ENCODE data around the gene SLX4IP. TPM values are rescaled to one million over a fixed set of nuclear protein-coding genes. Genes with fewer than 3 reads are reported as not detected.

The SLX4IP gene
- total and polyA plus RNA-seq, 2 of the 13 experiments (the other 11 are each of a cell fraction or from before 2014, with no cell fraction given) = 3.6 to 7.3 TPM

DNA sequence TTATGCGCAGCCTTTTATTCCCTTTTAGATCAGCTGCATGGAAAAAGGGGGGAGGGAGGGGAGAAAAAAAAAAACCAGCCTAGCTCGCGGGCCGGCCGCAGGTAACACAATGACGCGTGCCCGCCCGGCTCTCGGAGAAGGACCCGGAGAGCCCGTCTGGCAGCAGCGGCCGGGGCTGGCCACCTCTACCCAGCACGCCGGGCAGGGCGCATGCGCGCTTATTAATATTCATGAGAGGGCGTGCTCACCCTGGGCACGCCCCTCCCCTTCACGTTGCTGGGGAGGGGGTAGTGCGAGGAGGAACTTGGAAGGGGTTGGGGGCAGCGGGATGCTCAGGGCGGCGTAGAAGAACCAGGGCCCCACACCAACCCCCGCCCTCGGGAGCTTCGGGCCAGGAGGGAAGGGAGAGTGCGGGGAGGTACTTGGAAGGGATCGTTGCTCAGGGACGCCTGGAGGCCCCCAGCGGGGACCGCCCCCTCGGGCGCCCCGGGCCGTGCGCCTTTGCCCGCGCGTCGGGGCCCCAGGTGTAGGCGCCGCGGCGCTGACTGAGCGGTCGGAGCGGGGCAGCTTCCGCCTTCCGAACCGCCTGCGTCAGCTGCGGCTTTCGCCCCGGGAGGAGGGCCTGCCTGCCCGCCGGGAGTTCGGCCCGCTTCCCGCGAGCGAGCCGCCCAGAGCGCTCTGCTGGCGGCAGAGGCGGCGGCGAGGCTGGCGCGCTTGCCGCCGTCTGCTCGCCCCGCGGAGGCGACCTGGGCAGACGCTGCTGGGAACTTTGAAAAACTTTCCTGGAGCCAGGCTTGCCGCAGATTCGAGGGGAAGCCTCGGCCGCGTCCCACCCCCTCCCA is 239.0 kb downstream of the SLX4IP start, which contains the start of gene JAG1 (continued):
- TF ChIP-seq KLF15 (CRISPR knock-in tag; IDR thresholded peaks at IDR 0.05; ENCODE audit: borderline replicate concordance) = peak; percentile 41
- TF ChIP-seq SATB2 (CRISPR knock-in tag; IDR thresholded peaks at IDR 0.05) = no peak
- TF ChIP-seq MLLT10 (CRISPR knock-in tag; IDR thresholded peaks at IDR 0.05) = no peak
- TF ChIP-seq RBM22 (optimal IDR thresholded peaks at IDR 0.05; ENCODE audit: low read length) = peak; percentile 45
- TF ChIP-seq SSRP1 (CRISPR knock-in tag; IDR thresholded peaks at IDR 0.05) = no peak
- peak; percentile 78 for TF ChIP-seq CBX5 (CRISPR knock-in tag; IDR thresholded peaks at IDR 0.05; ENCODE audit: borderline replicate concordance)
- TF ChIP-seq, protein P1, sequence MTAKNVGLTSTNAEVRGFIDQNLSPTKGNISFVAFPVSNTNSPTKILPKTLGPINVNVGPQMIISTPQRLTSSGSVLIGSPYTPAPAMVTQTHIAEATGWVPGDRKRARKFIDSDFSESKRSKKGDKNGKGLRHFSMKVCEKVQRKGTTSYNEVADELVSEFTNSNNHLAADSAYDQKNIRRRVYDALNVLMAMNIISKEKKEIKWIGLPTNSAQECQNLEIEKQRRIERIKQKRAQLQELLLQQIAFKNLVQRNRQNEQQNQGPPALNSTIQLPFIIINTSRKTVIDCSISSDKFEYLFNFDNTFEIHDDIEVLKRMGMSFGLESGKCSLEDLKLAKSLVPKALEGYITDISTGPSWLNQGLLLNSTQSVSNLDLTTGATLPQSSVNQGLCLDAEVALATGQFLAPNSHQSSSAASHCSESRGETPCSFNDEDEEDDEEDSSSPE (CRISPR knock-in tag; IDR thresholded peaks at IDR 0.05) = peak; percentile 76
- peak; percentile 75 for TF ChIP-seq TBL1XR1 (IDR thresholded peaks at IDR 0.05; ENCODE audit: borderline replicate concordance, low read length, partially characterized antibody)
- TF ChIP-seq, protein P2, sequence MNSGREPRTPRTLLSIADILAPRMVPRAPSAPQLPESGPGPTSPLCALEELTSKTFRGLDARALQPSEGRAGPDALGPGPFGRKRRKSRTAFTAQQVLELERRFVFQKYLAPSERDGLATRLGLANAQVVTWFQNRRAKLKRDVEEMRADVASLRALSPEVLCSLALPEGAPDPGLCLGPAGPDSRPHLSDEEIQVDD (CRISPR knock-in tag; IDR thresholded peaks at IDR 0.05; ENCODE audit: borderline replicate concordance) = no peak; the same call in 1 of the 2 replicates
- peak in 1 of 2 experiments; percentile 46; a peak in 1 of 4 replicates for TF ChIP-seq EP300 (IDR thresholded peaks at IDR 0.05; ENCODE audit: low read depth in 2 of 2, low read length in 2 of 2)
- peak; percentile 70 for TF ChIP-seq EP300 (CRISPR knock-in tag; IDR thresholded peaks at IDR 0.05; ENCODE audit: borderline replicate concordance)
- TF ChIP-seq ZNF891 (CRISPR knock-in tag; IDR thresholded peaks at IDR 0.05) = peak; percentile 63
- TF ChIP-seq ZNF790 (CRISPR knock-in tag; IDR thresholded peaks at IDR 0.05; ENCODE audit: borderline replicate concordance) = no peak; the same call in 1 of the 2 replicates
- TF ChIP-seq ZNF253 (CRISPR knock-in tag; IDR thresholded peaks at IDR 0.05; ENCODE audit: borderline replicate concordance) = 0 out of 2 replicates have a peak, but pooled peaks have one; percentile 26
- 0 out of 2 replicates have a peak, but pooled peaks have one; percentile 65 for TF ChIP-seq ZNF878 (CRISPR knock-in tag; IDR thresholded peaks at IDR 0.05)
- TF ChIP-seq GATA4 (IDR thresholded peaks at IDR 0.05; ENCODE audit: borderline replicate concordance, low read depth) = peak; percentile 95
- TF ChIP-seq MAFG (CRISPR knock-in tag; IDR thresholded peaks at IDR 0.05) = no peak
- TF ChIP-seq, protein P3, sequence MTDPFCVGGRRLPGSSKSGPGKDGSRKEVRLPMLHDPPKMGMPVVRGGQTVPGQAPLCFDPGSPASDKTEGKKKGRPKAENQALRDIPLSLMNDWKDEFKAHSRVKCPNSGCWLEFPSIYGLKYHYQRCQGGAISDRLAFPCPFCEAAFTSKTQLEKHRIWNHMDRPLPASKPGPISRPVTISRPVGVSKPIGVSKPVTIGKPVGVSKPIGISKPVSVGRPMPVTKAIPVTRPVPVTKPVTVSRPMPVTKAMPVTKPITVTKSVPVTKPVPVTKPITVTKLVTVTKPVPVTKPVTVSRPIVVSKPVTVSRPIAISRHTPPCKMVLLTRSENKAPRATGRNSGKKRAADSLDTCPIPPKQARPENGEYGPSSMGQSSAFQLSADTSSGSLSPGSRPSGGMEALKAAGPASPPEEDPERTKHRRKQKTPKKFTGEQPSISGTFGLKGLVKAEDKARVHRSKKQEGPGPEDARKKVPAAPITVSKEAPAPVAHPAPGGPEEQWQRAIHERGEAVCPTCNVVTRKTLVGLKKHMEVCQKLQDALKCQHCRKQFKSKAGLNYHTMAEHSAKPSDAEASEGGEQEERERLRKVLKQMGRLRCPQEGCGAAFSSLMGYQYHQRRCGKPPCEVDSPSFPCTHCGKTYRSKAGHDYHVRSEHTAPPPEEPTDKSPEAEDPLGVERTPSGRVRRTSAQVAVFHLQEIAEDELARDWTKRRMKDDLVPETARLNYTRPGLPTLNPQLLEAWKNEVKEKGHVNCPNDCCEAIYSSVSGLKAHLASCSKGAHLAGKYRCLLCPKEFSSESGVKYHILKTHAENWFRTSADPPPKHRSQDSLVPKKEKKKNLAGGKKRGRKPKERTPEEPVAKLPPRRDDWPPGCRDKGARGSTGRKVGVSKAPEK (CRISPR knock-in tag; IDR thresholded peaks at IDR 0.05; ENCODE audit: borderline replicate concordance) = peak; percentile 96; the same call in 1 of the 2 replicates
- TF ChIP-seq ETV6 (CRISPR knock-in tag; conservative IDR thresholded peaks at IDR 0.05) = peak; percentile 77
- TF ChIP-seq, protein P4, sequence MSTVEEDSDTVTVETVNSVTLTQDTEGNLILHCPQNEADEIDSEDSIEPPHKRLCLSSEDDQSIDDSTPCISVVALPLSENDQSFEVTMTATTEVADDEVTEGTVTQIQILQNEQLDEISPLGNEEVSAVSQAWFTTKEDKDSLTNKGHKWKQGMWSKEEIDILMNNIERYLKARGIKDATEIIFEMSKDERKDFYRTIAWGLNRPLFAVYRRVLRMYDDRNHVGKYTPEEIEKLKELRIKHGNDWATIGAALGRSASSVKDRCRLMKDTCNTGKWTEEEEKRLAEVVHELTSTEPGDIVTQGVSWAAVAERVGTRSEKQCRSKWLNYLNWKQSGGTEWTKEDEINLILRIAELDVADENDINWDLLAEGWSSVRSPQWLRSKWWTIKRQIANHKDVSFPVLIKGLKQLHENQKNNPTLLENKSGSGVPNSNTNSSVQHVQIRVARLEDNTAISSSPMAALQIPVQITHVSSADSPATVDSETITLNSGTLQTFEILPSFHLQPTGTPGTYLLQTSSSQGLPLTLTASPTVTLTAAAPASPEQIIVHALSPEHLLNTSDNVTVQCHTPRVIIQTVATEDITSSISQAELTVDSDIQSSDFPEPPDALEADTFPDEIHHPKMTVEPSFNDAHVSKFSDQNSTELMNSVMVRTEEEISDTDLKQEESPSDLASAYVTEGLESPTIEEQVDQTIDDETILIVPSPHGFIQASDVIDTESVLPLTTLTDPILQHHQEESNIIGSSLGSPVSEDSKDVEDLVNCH (CRISPR knock-in tag; IDR thresholded peaks at IDR 0.05) = no peak
- no peak for TF ChIP-seq NFE2L1 (CRISPR knock-in tag; IDR thresholded peaks at IDR 0.05; ENCODE audit: borderline replicate concordance)
- TF ChIP-seq ZNF33B (CRISPR knock-in tag; IDR thresholded peaks at IDR 0.05) = no peak
- TF ChIP-seq MXD4 (CRISPR knock-in tag; IDR thresholded peaks at IDR 0.05) = peak; percentile 71
